Measurements from ENCODE around the gene TREX2. TPM values are rescaled to one million over a fixed set of nuclear protein-coding genes. Genes with fewer than 3 reads are reported as not detected.

The TREX2 gene, protein sequence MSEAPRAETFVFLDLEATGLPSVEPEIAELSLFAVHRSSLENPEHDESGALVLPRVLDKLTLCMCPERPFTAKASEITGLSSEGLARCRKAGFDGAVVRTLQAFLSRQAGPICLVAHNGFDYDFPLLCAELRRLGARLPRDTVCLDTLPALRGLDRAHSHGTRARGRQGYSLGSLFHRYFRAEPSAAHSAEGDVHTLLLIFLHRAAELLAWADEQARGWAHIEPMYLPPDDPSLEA
- total RNA-seq: 1.7 and 3.8 TPM in 2 replicates

DNA sequence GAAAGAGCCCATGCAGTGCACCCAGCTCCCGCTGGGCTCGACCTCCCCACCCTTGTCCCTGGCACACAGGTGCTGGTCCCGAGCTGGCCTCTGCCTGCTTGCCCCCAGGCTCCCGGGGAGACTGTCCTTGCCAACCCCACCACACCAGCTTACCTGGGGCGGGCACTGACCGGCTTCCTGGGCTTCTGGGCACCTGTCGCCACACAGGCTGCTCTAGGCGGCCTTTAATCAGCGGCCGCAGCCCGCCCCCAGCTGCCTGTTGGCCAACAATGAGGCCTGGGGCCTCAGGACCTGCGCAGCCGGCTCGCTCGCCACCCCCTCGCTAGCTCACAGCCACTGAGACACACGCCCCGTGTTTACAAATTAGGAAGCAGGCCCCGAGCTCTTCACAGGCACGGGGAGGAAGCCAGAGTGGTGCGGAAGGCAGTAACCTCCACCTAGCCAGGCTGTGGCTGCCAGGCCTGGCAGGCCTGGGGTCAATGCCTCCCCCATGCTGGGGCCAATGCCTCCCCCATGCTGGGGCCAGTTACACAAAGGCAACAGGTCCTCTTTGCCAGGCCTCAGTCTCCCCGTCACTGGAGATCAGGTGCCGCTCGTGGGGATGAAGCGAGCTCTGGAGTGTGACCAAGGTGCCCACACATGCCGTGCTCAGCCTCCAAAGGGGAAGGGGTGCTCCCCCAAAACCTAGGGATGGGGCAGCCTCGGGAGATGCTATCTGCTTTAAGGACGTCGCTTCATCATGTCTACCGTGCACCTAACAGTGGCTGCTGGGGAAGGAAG lies at the start of gene TREX2:
TREX2 (minus strand) TSS at position 201 of the 780 bp plus-strand sequence. CDS start 626 bp downstream, outside the sequence.

DNA sequence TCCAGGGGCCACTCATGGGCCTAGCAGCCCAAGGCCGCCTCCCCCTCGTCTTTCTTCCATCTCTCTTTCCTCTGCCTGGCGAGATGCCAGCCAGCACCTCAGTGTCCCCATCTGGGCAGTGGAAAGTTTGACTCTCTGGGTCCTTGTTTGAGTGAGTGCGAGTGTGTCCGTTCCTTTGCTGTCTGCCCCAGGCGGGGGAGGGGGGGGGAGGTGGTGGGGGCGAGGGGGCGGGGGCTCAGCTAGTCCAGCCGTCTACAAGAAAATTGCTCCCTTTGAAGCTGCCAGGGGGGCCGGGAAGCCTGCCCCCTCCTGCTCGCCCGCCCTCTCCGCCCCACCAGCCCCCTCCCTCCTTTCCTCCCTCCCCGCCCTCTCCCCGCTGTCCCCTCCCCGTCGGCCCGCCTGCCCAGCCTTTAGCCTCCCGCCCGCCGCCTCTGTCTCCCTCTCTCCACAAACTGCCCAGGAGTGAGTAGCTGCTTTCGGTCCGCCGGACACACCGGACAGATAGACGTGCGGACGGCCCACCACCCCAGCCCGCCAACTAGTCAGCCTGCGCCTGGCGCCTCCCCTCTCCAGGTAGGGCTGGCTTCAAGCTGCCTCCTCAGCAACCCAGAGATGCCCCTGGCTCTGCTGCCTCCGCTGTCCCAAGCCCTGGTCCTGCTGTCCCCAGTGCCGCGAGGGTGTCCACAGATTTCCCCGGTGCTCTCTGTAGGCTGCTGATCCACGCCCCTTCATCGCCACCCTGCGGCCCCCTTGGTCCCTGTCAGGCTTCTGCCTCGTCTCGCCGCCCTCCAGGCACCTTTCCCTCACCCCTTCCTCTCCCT lies 48.9 kb upstream of the TREX2 start, which contains the start of gene BGN:
BGN (plus strand) TSS at position 440 of the 821 bp plus-strand sequence. CDS start 9,652 bp downstream, outside the sequence.

DNA sequence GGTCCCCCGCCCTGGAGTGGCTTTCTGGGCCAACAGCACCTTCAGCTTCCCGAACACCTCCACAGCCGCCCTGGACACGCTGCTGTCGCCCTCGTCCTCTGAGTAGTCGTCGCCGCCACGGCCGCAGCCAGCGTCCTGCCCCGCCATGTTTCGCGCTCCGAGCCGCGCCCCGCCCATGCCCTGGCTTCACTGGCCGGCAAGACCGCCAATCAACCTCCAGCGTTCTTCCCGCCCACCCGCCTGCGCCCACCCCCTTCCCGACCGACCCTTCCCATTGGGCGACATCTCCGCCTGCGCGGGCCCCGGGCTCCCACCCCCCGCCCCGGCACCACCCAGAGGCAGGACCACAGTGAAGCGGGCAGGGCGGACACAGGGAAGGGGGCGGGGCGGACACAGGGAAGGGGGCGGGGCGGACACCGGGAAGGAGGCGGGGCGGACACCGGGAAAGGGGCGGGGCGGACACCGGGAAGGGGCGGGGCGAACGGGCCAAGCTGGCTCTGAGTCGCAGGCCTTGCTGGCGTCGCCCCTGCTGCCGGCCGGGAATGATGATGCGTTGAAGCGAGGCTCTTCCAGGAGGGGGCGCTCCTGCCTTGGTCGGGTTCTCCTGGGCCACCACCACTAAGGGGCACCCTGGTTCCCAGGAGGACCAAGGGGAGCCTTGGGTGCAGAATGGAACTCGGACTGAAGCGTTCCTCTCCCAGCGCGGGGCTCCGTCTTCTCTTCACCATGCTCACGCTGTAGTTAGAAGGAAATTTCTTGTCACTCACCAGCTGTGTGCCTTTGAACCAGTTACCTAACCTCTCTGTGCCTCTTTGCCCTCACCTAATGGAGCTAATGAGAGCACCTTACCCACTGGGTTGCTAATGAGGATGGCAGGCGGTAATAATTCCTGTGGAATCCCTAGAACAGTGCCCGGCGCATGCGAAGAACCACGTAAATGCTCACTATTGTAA lies 24.8 kb upstream of the TREX2 start, which contains the start of gene HAUS7:
HAUS7 (minus strand) TSS at position 166 of the 953 bp plus-strand sequence; CDS start at position 147, 19 bp downstream.

DNA sequence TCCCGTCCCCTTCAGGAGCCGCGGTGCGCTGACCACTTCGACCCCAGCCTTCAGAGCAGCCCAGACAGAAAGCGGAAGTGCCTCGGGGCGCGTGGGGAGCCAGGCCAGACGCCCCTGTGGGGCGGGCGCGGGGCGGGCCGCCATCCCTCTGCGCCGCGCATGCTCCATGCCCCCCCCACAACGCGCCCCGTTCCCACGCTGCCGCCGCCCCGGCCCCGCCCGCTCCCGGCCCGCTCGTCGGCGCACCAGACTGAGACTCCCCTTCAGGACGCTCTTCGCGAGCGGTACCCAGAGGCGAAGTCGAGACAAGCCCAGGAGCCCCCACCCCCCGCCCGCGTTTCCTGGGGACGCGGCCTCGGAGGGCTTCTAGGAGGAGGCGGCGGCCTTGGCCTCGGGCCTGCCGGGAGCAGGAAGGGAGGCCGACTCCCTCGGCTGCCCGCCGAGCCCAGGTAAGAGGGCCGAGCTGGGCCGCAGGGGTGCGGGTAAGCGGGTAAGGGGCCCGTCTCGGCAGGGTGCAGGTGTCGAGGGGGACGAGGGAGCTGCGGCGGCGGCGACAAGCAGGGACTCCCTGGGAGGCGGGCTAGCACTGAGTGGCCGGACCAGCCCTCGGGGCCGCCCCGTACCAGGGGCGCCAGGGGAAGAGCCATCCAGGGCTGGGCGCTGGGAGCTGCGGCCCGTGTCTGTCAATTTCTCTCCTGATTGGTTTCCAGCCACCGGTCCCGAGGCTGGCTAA lies 34.4 kb downstream of the TREX2 start, which contains the start of gene ZFP92:
ZFP92 (plus strand) TSS at position 218 of the 733 bp plus-strand sequence. CDS start 6,851 bp downstream, outside the sequence.

DNA sequence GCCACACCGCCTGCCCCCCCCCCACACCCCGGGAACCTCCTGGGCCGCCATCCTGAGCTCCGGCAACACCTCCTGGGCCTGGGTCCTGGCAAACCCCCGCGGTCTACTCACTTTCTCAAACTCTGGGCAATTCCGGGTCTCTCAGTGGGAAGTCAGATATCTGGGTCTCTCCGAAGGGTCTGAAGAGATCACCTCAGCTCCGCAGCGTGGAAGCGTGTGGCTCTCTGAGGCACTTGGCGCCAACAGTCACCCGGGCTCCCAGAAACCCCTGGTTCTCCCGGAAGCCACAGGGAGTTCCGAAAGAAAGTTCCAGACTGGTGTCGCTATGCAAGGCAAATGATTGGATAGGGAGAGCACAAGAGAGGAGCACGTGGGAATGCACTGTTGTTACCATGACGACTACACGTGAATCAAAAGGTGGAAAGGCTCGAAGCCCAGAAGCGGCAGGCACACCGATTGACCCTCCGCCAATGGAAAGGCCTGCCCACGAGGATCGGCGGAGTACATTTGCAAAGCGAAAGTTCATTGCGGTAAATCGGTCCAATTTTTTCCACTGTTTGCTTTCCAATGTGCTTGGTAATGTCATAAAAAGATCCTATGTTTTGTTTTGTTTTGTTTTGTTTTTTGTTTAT lies 44.6 kb downstream of the TREX2 start, which contains the start of gene PNMA6E:
PNMA6E (minus strand) TSS at position 218 of the 632 bp plus-strand sequence. CDS start 2,501 bp downstream, outside the sequence.

Other genes starting within 250 kb of the TREX2 start
- not detected in 2 replicates for gene PNMA6F, start 124.3 kb downstream of the TREX2 start, total RNA-seq
- 8.1 and 9.6 TPM in 2 replicates for gene ZNF275, start 111.9 kb downstream of the TREX2 start, total RNA-seq
- not detected in 2 replicates for gene PNMA6E, start 44.7 kb downstream of the TREX2 start, total RNA-seq
- under 0.01 and 0.33 TPM in 2 replicates for gene ZFP92, start 34.6 kb downstream of the TREX2 start, total RNA-seq
- 13.7 and 17.0 TPM in 2 replicates for gene HAUS7, start 24.5 kb upstream of the TREX2 start, total RNA-seq
- gene BGN, start 48.9 kb upstream of the TREX2 start, total RNA-seq: 10.5 and 57.7 TPM in 2 replicates
- gene ATP2B3, start 71.6 kb upstream of the TREX2 start, total RNA-seq: under 0.01 TPM in 1 of 2 replicates, not detected in the other
- 25.1 and 27.8 TPM in 2 replicates for gene CCNQ, start 153.1 kb upstream of the TREX2 start, total RNA-seq
- gene DUSP9, start 201.1 kb upstream of the TREX2 start, total RNA-seq: under 0.01 TPM in 1 of 2 replicates, not detected in the other
- gene PNCK, start 227.8 kb upstream of the TREX2 start, total RNA-seq: 1.2 TPM in 1 of 2 replicates, not detected in the other
- 8.9 and 14.9 TPM in 2 replicates for gene SLC6A8, start 241.9 kb upstream of the TREX2 start, total RNA-seq

Measured in smooth muscle cell of trachea (primary cell).